HL-60 (cell line): ENCODE measurements around the gene NDUFC2.

Experiments used
- DNase-seq, 2 experiments: peaks; one replicate each; pipeline ENCODE4 v3.0.0-alpha.2; 2010 to 2020; ENCODE audit warnings: low read depth in 1 of 2, low spot score in 1 of 2
- H3K27ac ChIP-seq: fragments of 250-450 bp; sonication (Bioruptor Pico); replicated peaks from 2 replicates; pipeline ENCODE4 v1.5.1; 2020; ENCODE audit warnings: mild to moderate bottlenecking, moderate library complexity
- H3K27me3 ChIP-seq: fragments of 250-450 bp; sonication (Bioruptor Pico); 2 replicates; pipeline ENCODE4 v1.5.1; 2021; ENCODE audit warnings: mild to moderate bottlenecking, moderate library complexity; ENCODE audit not compliant: insufficient read depth, poor library complexity, severe bottlenecking
- H3K4me3 ChIP-seq: replicated peaks from 2 replicates; pipeline ENCODE4 v1.5.1; 2011; ENCODE audit warnings: mild to moderate bottlenecking, control low read depth, low read length; ENCODE audit not compliant: insufficient read depth
- CTCF ChIP-seq: IDR thresholded peaks from one replicate; pipeline ENCODE4 v1.5.1; 2011; ENCODE audit warnings: low read length, control low read depth, inconsistent platforms; ENCODE audit not compliant: insufficient read depth
- GABPA ChIP-seq: IDR thresholded peaks from 2 replicates; pipeline ENCODE4 v1.6.1; 2012; ENCODE audit warnings: low read depth
- POLR2AphosphoS5 ChIP-seq: IDR thresholded peaks from 2 replicates; pipeline ENCODE4 v1.6.1; 2012; ENCODE audit warnings: low read depth
- REST ChIP-seq: IDR thresholded peaks from 2 replicates; pipeline ENCODE4 v1.6.1; 2012; ENCODE audit warnings: low read depth; ENCODE audit not compliant: insufficient replicate concordance
- SPI1 ChIP-seq: IDR thresholded peaks from 2 replicates; pipeline ENCODE4 v1.6.1; 2012; ENCODE audit warnings: low read depth, mild to moderate bottlenecking, borderline replicate concordance

NDUFC2 gene

GRCh38 chr11:78019808-78020207 lies 59.9 kb downstream of the NDUFC2 start:
- H3K27me3 ChIP-seq, result no peaks in the 10 kb centered on the region
- no peak overlapping the region for H3K27ac ChIP-seq
- H3K4me3 ChIP-seq, result no peak overlapping the region
- no peak for DNase-seq
- TF ChIP-seq GABPA, result no peak
- TF ChIP-seq REST, result no peak
- TF ChIP-seq CTCF, result no peak
- no peak for TF ChIP-seq POLR2AphosphoS5
- no peak for TF ChIP-seq SPI1
